CD4-positive, alpha-beta memory T cell (primary cell): ENCODE measurements around the gene APOL4. TPM values are rescaled to one million over a fixed set of nuclear protein-coding genes. Genes with fewer than 3 reads are reported as not detected.

Experiments
- polyA plus RNA-seq, 2 donors: library from polyadenylated mRNA; unstranded; fragments of 300-500 nt; fragmentation: Illumina TruSeq; gene quantifications; one replicate each; pipeline ENCODE4 v1.2.3, GENCODE V29; 2021
- total RNA-seq, 2 experiments: library from RNA; stranded (reverse); gene quantifications; one replicate each; pipeline ENCODE4 v1.2.3, GENCODE V29; 2021

APOL4 gene
- total and polyA plus RNA-seq, 4 experiments from 2014 or later: not detected

Other genes with a start within 250 kb of the APOL4 start
- 1 to 10 TPM in 1 of 2 experiments, under 1 TPM in 1; 0.99 to 1.0 TPM for gene RBFOX2, start 173.0 kb downstream of the APOL4 start, total RNA-seq
- 1 to 10 TPM in 1 of 2 donors, under 1 TPM in 1; 0.68 to 1.3 TPM for gene RBFOX2, start 173.0 kb downstream of the APOL4 start, polyA plus RNA-seq
- gene APOL3, start 41.1 kb downstream of the APOL4 start, total RNA-seq: 100 to 1,000 TPM; 213 to 229 TPM
- 100 to 1,000 TPM in 1 of 2 donors, 10 to 100 TPM in 1; 47.4 to 109 TPM for gene APOL3, start 41.1 kb downstream of the APOL4 start, polyA plus RNA-seq
- 100 to 1,000 TPM in 1 of 2 experiments, 10 to 100 TPM in 1; 96.4 to 103 TPM for gene APOL2, start 37.7 kb upstream of the APOL4 start, total RNA-seq
- 10 to 100 TPM; 24.4 to 27.0 TPM for gene APOL2, start 37.7 kb upstream of the APOL4 start, polyA plus RNA-seq
- 10 to 100 TPM; 27.5 to 31.2 TPM for gene APOL1, start 51.3 kb upstream of the APOL4 start, total RNA-seq
- gene APOL1, start 51.3 kb upstream of the APOL4 start, polyA plus RNA-seq: 10 to 100 TPM in 1 of 2 donors, 1 to 10 TPM in 1; 6.3 to 24.9 TPM
- 100 to 1,000 TPM; 717 to 734 TPM for gene MYH9, start 186.2 kb upstream of the APOL4 start, total RNA-seq
- 100 to 1,000 TPM in 1 of 2 donors, 10 to 100 TPM in 1; 17.3 to 476 TPM for gene MYH9, start 186.2 kb upstream of the APOL4 start, polyA plus RNA-seq